Measurements from ENCODE around the gene SMIM28. TPM values are rescaled to one million over a fixed set of nuclear protein-coding genes. Genes with fewer than 3 reads are reported as not detected.
A peak's percentile ranks its signal among the peaks of the same experiment; 100 is the strongest.
"Not testable (repeated sequence)": the region's sequence is repeated elsewhere in the genome, so short reads cannot be mapped to it uniquely, and the experiment has no call there.

Gene SMIM28
- total RNA-seq, 2 donors from 2014 or later, result not detected

GRCh38 chr6:138422861-138423260, 45.2 kb downstream of the SMIM28 start:
- ATAC-seq (no peak), DNase-seq (ENCODE audit: low spot score) (no peak)

GRCh38 chr6:138424004-138424904, 46.5 kb downstream of the SMIM28 start:
- no peak for DNase-seq (ENCODE audit: low spot score)
- Mint-ChIP-seq H3K4me1 (ENCODE audit: low read depth in 2 of 2) (peaks cover 4% of the 10 kb centered on the region in 2 donors), H3K27ac (no peak overlapping the region), H3K9me3 (no peaks in the 10 kb centered on the region), H3K4me3 (no peak overlapping the region), H3K36me3 (no peaks in the 10 kb centered on the region), H3K27me3 (peaks cover 0 to 1% of the 10 kb centered on the region in 2 donors)
- ATAC-seq, result peak in 1 of 2 donors; percentile 36

More at GRCh38 chr6:138422861-138423260, 45.2 kb downstream of the SMIM28 start:
- H3K27ac Mint-ChIP-seq, result no peak overlapping the region
- no peak overlapping the region for H3K4me3 Mint-ChIP-seq
- H3K4me1 Mint-ChIP-seq (ENCODE audit: low read depth in 2 of 2), result peaks cover 4% of the 10 kb centered on the region in 2 donors
- no peaks in the 10 kb centered on the region for H3K36me3 Mint-ChIP-seq
- H3K27me3 Mint-ChIP-seq, result no peaks in the 10 kb centered on the region
- no peaks in the 10 kb centered on the region for H3K9me3 Mint-ChIP-seq

GRCh38 chr6:138425256-138425655, 47.6 kb downstream of the SMIM28 start:
- not testable (repeated sequence) for ATAC-seq, H3K27me3 Mint-ChIP-seq, H3K9me3 Mint-ChIP-seq

GRCh38 chr6:138426500-138427123, 48.9 kb downstream of the SMIM28 start:
- no peak overlapping the region for H3K27ac Mint-ChIP-seq
- DNase-seq (ENCODE audit: low spot score) (no peak), ATAC-seq (no peak)
- no peaks in the 10 kb centered on the region for H3K9me3 Mint-ChIP-seq
- no peak overlapping the region for H3K4me3 Mint-ChIP-seq
- H3K27me3 Mint-ChIP-seq, result peaks cover 0 to 7% of the 10 kb centered on the region in 2 donors
- H3K4me1 Mint-ChIP-seq (ENCODE audit: low read depth in 2 of 2), result peaks cover 4% of the 10 kb centered on the region in 2 donors
- H3K36me3 Mint-ChIP-seq, result no peaks in the 10 kb centered on the region

More at GRCh38 chr6:138425256-138425655, 47.6 kb downstream of the SMIM28 start:
- H3K27ac Mint-ChIP-seq; DNase-seq (ENCODE audit: low spot score); H3K4me3 Mint-ChIP-seq; H3K4me1 Mint-ChIP-seq (ENCODE audit: low read depth in 2 of 2); H3K36me3 Mint-ChIP-seq: not testable (repeated sequence)

- H3K4me3 Mint-ChIP-seq, result no peak overlapping the region
Measured at GRCh38 chr6:138427701-138428100, 50.0 kb downstream of the SMIM28 start.

GRCh38 chr6:138428944-138429598, 51.4 kb downstream of the SMIM28 start:
- no peaks in the 10 kb centered on the region for H3K36me3 Mint-ChIP-seq
- H3K9me3 Mint-ChIP-seq, result no peaks in the 10 kb centered on the region
- no peak overlapping the region for H3K27ac Mint-ChIP-seq
- ATAC-seq (no peak), DNase-seq (ENCODE audit: low spot score) (no peak)
- H3K4me1 Mint-ChIP-seq (ENCODE audit: low read depth in 2 of 2), result no peaks in the 10 kb centered on the region
- peaks cover 0 to 9% of the 10 kb centered on the region in 2 donors for H3K27me3 Mint-ChIP-seq
- H3K4me3 Mint-ChIP-seq, result no peak overlapping the region

More at GRCh38 chr6:138427701-138428100, 50.0 kb downstream of the SMIM28 start:
- H3K9me3 Mint-ChIP-seq, result no peaks in the 10 kb centered on the region
- peaks cover 4% of the 10 kb centered on the region in 2 donors for H3K4me1 Mint-ChIP-seq (ENCODE audit: low read depth in 2 of 2)
- peaks cover 0 to 7% of the 10 kb centered on the region in 2 donors for H3K27me3 Mint-ChIP-seq
- ATAC-seq (no peak), DNase-seq (ENCODE audit: low spot score) (no peak)
- no peak overlapping the region for H3K27ac Mint-ChIP-seq
- H3K36me3 Mint-ChIP-seq, result no peaks in the 10 kb centered on the region

GRCh38 chr6:138429761-138430160, 52.1 kb downstream of the SMIM28 start:
- Mint-ChIP-seq H3K4me1 (ENCODE audit: low read depth in 2 of 2) (no peaks in the 10 kb centered on the region), H3K9me3 (no peaks in the 10 kb centered on the region), H3K27me3 (peaks cover 0 to 9% of the 10 kb centered on the region in 2 donors), H3K27ac (no peak overlapping the region), H3K4me3 (no peak overlapping the region), H3K36me3 (no peaks in the 10 kb centered on the region)
- DNase-seq (ENCODE audit: low spot score), result no peak
- no peak for ATAC-seq

GRCh38 chr6:138430361-138431145, 52.8 kb downstream of the SMIM28 start:
- DNase-seq (ENCODE audit: low spot score) (no peak), ATAC-seq (peak in 1 of 2 donors; percentile 30)
- Mint-ChIP-seq H3K4me1 (ENCODE audit: low read depth in 2 of 2) (no peaks in the 10 kb centered on the region), H3K4me3 (no peak overlapping the region), H3K27ac (no peak overlapping the region), H3K27me3 (peaks cover 0 to 9% of the 10 kb centered on the region in 2 donors), H3K36me3 (no peaks in the 10 kb centered on the region), H3K9me3 (no peaks in the 10 kb centered on the region)

- Mint-ChIP-seq H3K4me3 (no peak overlapping the region), H3K36me3 (no peaks in the 10 kb centered on the region), H3K27ac (no peak overlapping the region), H3K9me3 (no peaks in the 10 kb centered on the region), H3K27me3 (peaks cover 0 to 9% of the 10 kb centered on the region in 2 donors), H3K4me1 (ENCODE audit: low read depth in 2 of 2) (no peaks in the 10 kb centered on the region)
- ATAC-seq, result peak in 1 of 2 donors; percentile 13
- no peak for DNase-seq (ENCODE audit: low spot score)
Measured at GRCh38 chr6:138431256-138432062, 53.8 kb downstream of the SMIM28 start.

GRCh38 chr6:138432063-138432356, 54.3 kb downstream of the SMIM28 start:
- no peaks in the 10 kb centered on the region for H3K4me1 Mint-ChIP-seq (ENCODE audit: low read depth in 2 of 2)
- ATAC-seq (peak in 1 of 2 donors; percentile 46), DNase-seq (ENCODE audit: low spot score) (no peak)
- H3K27me3 Mint-ChIP-seq, result peaks cover 0 to 9% of the 10 kb centered on the region in 2 donors
- H3K27ac Mint-ChIP-seq, result no peak overlapping the region
- H3K4me3 Mint-ChIP-seq, result no peak overlapping the region
- H3K36me3 Mint-ChIP-seq, result no peaks in the 10 kb centered on the region
- H3K9me3 Mint-ChIP-seq, result no peaks in the 10 kb centered on the region
